K562 (cell line): Measurements from ENCODE around the gene ERF. TPM values are rescaled to one million over a fixed set of nuclear protein-coding genes. Genes with fewer than 3 reads are reported as not detected.
A peak's percentile ranks its signal among the peaks of the same experiment; 100 is the strongest.

Experiments
- BRF1 ChIP-seq: IDR thresholded peaks from 3 replicates; pipeline ENCODE4 v1.6.1; 2011; ENCODE audit warnings: borderline replicate concordance, mild to moderate bottlenecking; ENCODE audit not compliant: insufficient read length; ENCODE audit errors: extremely low read depth
- CCNT2 ChIP-seq: IDR thresholded peaks from 2 replicates; pipeline ENCODE4 v1.6.1; 2011; ENCODE audit warnings: borderline replicate concordance, low read depth, mild to moderate bottlenecking, moderate library complexity, mixed read lengths, low read length; ENCODE audit not compliant: insufficient read length; ENCODE audit errors: extremely low read depth
- CHD4 ChIP-seq: fragments of 200-600 bp; sonication (generic); IDR thresholded peaks from 3 replicates; pipeline ENCODE4 v1.6.1; 2012; ENCODE audit warnings: low read depth, mild to moderate bottlenecking, mixed read lengths, low read length, inconsistent platforms; ENCODE audit not compliant: insufficient read depth, insufficient replicate concordance, poor library complexity, severe bottlenecking
- ETS2 ChIP-seq: IDR thresholded peaks from 2 replicates; pipeline ENCODE4 v1.6.1; 2016; ENCODE audit warnings: borderline replicate concordance, missing genetic modification characterization, mild to moderate bottlenecking, moderate library complexity, missing compliant biosample characterization; ENCODE audit not compliant: poor library complexity, severe bottlenecking
- FOXA3 ChIP-seq, 2 experiments: fragments of 450-650 bp in 1 of 2; sonication (generic) in 1 of 2; formaldehyde crosslinking; IDR thresholded peaks in 1 of 2; conservative IDR thresholded peaks in 1 of 2; 2 replicates each; pipeline versions ENCODE4 v1.4.0 to v1.8.0; 2020 to 2022; ENCODE audit warnings: mild to moderate bottlenecking in 2 of 2, missing genetic modification reagents in 1 of 2
- FOXK1 ChIP-seq: sonication (generic); formaldehyde crosslinking; IDR thresholded peaks from 2 replicates; pipeline ENCODE4 v1.8.0; 2022; ENCODE audit warnings: missing genetic modification reagents, mild to moderate bottlenecking, borderline replicate concordance
- HDAC3 ChIP-seq: fragments of 450-650 bp; IDR thresholded peaks from 2 replicates; pipeline ENCODE4 v1.6.1; 2018; ENCODE audit warnings: borderline replicate concordance, mild to moderate bottlenecking, moderate library complexity; ENCODE audit not compliant: partially characterized antibody
- HMG20A ChIP-seq: fragments of 450-650 bp; formaldehyde crosslinking; conservative IDR thresholded peaks from 2 replicates; pipeline ENCODE4 v1.4.0; 2020; ENCODE audit warnings: mild to moderate bottlenecking, mixed read lengths
- MITF ChIP-seq: IDR thresholded peaks from 2 replicates; pipeline ENCODE4 v1.6.1; 2014; ENCODE audit warnings: antibody characterized with exemption
- MNT ChIP-seq, 2 experiments: fragments of 450-650 bp; conservative IDR thresholded peaks; 2 replicates each; pipeline ENCODE4 v1.6.1; 2017; ENCODE audit warnings: mild to moderate bottlenecking in 2 of 2, moderate library complexity in 2 of 2
- NBN ChIP-seq: fragments of 450-650 bp; IDR thresholded peaks from 2 replicates; pipeline ENCODE4 v1.6.1; 2016; ENCODE audit warnings: low read depth, mild to moderate bottlenecking
- PRPF4 ChIP-seq: fragments of 200-400 bp; formaldehyde crosslinking; IDR thresholded peaks from one replicate; pipeline ENCODE4 v1.6.1; 2017; ENCODE audit warnings: low read length, low read depth, mild to moderate bottlenecking; ENCODE audit not compliant: insufficient read depth, poor library complexity, severe bottlenecking
- RREB1 ChIP-seq: fragments of 250-450 bp; sonication (Bioruptor Pico); IDR thresholded peaks from 2 replicates; pipeline ENCODE4 v1.4.0; 2020
- SMARCC2 ChIP-seq: fragments of 450-650 bp; IDR thresholded peaks from 2 replicates; pipeline ENCODE4 v1.6.1; 2017; ENCODE audit warnings: antibody characterized with exemption, moderate library complexity, mild to moderate bottlenecking, low read depth
- ZNF143 ChIP-seq: sonication (generic); formaldehyde crosslinking; IDR thresholded peaks from 2 replicates; pipeline ENCODE4 v1.9.0; 2022; ENCODE audit warnings: mild to moderate bottlenecking, missing genetic modification reagents
- ZNF217 ChIP-seq: sonication (generic); formaldehyde crosslinking; IDR thresholded peaks from 2 replicates; pipeline ENCODE4 v1.8.0; 2022; ENCODE audit warnings: mild to moderate bottlenecking, missing genetic modification reagents
- ZNF239 ChIP-seq: fragments of 250-450 bp; sonication (Bioruptor Pico); IDR thresholded peaks from 2 replicates; pipeline ENCODE4 v1.4.0; 2020; ENCODE audit warnings: mild to moderate bottlenecking
- polyA plus RNA-seq, 8 experiments: library from polyadenylated mRNA; depleted of rRNA in 4 of 8; stranded (reverse) in 5 of 8; unstranded in 3 of 8; fragments of >200 nt; fragmentation: Nextera tagmentation in 2 of 8; fragmentation: Illumina TruSeq in 1 of 8; extraction: Ambion mirVana in 2 of 8; extraction: Trizol in 1 of 8; gene quantifications; 2 replicates each; pipeline versions ENCODE4 v1.2.1 to v1.2.3, GENCODE V29; 2011 to 2014; ENCODE audit warnings: inconsistent platforms in 1 of 8, missing spikeins in 1 of 8
- total RNA-seq, 7 experiments: library from RNA; depleted of rRNA in 6 of 7; stranded (reverse); fragments of >200 nt in 6 of 7; fragmentation: Illumina TruSeq in 2 of 7; extraction: Trizol in 2 of 7; gene quantifications; 2 replicates each; pipeline versions ENCODE4 v1.2.1 to v1.2.3, GENCODE V29; 2011 to 2021; ENCODE audit warnings: low replicate concordance in 1 of 7

ERF gene
- total and polyA plus RNA-seq, 9 of the 15 experiments (the other 6 are each of a cell fraction or from before 2014, with no cell fraction given): 0.03 to 75.4 (median 27.0) TPM

GRCh38 chr19:42254850-42255765 lies at the start of gene ERF (continued):
- TF ChIP-seq BRF1 (no peak), ETS2 (tag) (no peak), MNT (conservative IDR thresholded peaks at IDR 0.05) (no peak; a peak in 1 of 4 replicates), HMG20A (CRISPR knock-in tag) (no peak), RREB1 (no peak), FOXA3 (CRISPR knock-in tag; conservative IDR thresholded peaks at IDR 0.05 in 1 of 2, IDR thresholded peaks at IDR 0.05 in 1 of 2) (no peak), SMARCC2 (no peak), CHD4 (no peak), HDAC3 (no peak), MITF (no peak), NBN (no peak), ZNF217 (CRISPR knock-in tag) (no peak), PRPF4 (no peak), CCNT2 (peak; percentile 55), ZNF239 (CRISPR knock-in tag) (no peak), FOXK1 (CRISPR knock-in tag) (0 out of 2 replicates have a peak, but pooled peaks have one; percentile 23), ZNF143 (CRISPR knock-in tag) (no peak)
